GM18861 (cell line): ENCODE results near the gene TMEM126A.
A peak's percentile ranks its signal among the peaks of the same experiment; 100 is the strongest.

ENCODE experiments used
- ATAC-seq: cut with Tn5 transposase; IDR thresholded peaks from one replicate; pipeline ENCODE4 v1.9.1; 2021; ENCODE audit not compliant: unreplicated experiment

Gene TMEM126A

GRCh38 chr11:85694385-85694980 is 46.7 kb downstream of the TMEM126A start:
- ATAC-seq: peak; percentile 55

GRCh38 chr11:85695546-85695945 is 47.8 kb downstream of the TMEM126A start:
- no peak for ATAC-seq

DNA sequence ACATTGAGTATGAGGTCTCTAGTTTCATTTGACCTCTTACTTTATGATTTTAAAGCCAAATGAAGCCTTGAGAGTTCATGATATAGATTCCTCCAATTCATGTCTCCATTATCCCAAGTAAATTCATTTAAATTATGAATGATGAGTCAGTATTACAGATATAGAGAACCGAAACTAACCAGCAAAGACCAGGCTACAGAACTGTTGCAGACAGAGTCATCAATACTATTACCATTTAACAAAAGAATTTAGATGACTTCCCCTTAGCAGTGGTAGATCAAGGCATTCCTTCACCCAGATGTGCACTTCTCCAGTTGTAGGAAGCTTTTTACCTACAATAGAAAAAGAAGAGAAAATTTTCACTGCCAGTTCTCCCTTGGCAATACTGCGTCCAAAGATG is 50.0 kb downstream of the TMEM126A start:
- ATAC-seq: no peak

GRCh38 chr11:85698195-85698594 is 50.4 kb downstream of the TMEM126A start:
- no peak for ATAC-seq

DNA sequence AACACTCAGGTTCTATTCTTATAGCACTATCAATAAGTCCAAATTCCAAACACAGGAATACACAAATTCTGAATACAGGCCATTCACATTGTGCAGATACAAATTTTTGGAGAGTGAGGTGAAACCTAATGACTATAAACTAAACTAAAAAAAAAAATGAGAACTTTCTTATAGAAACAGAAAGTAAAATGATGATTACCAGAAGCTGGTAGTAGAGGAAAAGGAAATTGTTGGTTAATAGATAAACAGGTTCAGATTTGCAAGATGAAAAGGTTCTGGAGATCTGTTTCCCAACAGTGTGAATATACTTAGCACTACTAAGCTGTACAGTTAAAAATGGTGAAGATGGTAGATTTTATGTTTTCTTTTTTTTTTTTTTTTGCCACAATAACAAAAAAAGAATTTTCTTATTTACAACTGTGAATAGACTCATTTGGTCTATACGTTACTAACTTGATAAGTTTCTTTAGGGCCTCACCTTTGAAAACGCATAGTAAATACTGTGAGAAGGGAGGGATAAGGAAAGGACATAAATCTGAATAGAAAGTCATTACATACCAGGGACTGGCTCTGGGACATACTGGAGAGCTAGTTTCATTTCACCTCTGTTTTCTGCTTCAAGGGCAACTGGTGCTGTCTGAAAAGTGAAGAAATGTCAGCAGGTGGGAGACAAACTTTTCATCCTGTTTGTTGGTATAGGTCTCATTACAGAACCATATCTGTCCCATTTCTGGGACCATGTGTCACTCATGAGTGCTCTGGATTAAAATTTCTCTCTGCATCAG is 52.4 kb downstream of the TMEM126A start:
- ATAC-seq: peak; percentile 95

DNA sequence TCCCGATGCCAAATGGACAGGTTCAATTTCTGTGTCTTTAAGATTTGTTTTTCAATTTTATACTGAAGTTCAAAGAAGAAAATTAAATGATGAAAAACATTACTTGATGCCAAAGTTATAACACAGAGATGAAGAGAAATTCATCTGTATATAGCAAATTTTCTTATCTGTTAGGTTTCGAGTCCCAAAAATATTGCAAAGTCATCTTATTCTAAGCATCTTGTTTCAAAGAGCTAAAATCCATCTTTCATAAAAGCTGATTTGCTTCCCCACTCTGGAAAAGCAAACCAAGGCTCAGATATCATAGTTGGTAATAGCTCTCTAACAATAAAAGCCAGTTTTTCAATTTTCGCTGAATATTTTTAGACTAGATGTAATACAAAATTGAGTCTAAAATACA is 57.2 kb downstream of the TMEM126A start:
- ATAC-seq: no peak

GRCh38 chr11:85705800-85706199 is 58.0 kb downstream of the TMEM126A start:
- ATAC-seq: no peak
